ENCODE results near the gene KCNMA1.

- TF ChIP-seq JUND (IDR thresholded peaks at IDR 0.05; ENCODE audit: borderline replicate concordance, low read depth, low read length) (no peak), JUND (tag; IDR thresholded peaks at IDR 0.05; ENCODE audit: borderline replicate concordance, low read depth, low read length) (no peak), CTCF (IDR thresholded peaks at IDR 0.05 in 2 of 3, conservative IDR thresholded peaks at IDR 0.05 in 1 of 3; ENCODE audit: insufficient read depth in 2 of 3, low read depth in 1 of 3, low read length in 3 of 3) (no peak), ZNF592 (IDR thresholded peaks at IDR 0.05) (no peak), TSC22D4 (tag; IDR thresholded peaks at IDR 0.05) (no peak), GATA2 (CRISPR knock-in tag; IDR thresholded peaks at IDR 0.05) (no peak), BHLHE40 (IDR thresholded peaks at IDR 0.05; ENCODE audit: low read length) (no peak), EP300 (IDR thresholded peaks at IDR 0.05; ENCODE audit: low read length) (no peak), SRF (CRISPR knock-in tag; IDR thresholded peaks at IDR 0.05) (no peak), KAT2B (IDR thresholded peaks at IDR 0.05; ENCODE audit: low read depth, low read length) (no peak), EZH2 (IDR thresholded peaks at IDR 0.05; ENCODE audit: borderline replicate concordance, low read depth, low read length) (no peak), CBX1 (IDR thresholded peaks at IDR 0.05; ENCODE audit: low read depth) (no peak), FOXP4 (CRISPR knock-in tag; IDR thresholded peaks at IDR 0.05; ENCODE audit: borderline replicate concordance) (no peak), MTA3 (IDR thresholded peaks at IDR 0.05; ENCODE audit: borderline replicate concordance) (no peak), POLR2A (conservative IDR thresholded peaks at IDR 0.05) (no peak)
Measured at GRCh38 chr10:77575271-77576006, 62.2 kb downstream of the KCNMA1 start.
